ENCODE data around the gene QSOX2. TPM values are rescaled to one million over a fixed set of nuclear protein-coding genes. Genes with fewer than 3 reads are reported as not detected.

QSOX2 gene
- total RNA-seq, 1 experiment from 2014 or later = 20.5 TPM

- TF ChIP-seq CTCF (IDR thresholded peaks at IDR 0.05; ENCODE audit: unreplicated experiment) = no peak
- H3K27ac Mint-ChIP-seq (ENCODE audit: unreplicated experiment) = no peak overlapping the region
- intact Hi-C loops (cut with micrococcal nuclease; ENCODE audit: unreplicated experiment) = no loop called here
- CTCF ChIA-PET = no interaction called here
- no peak overlapping the region for H3K4me3 Mint-ChIP-seq (ENCODE audit: low read depth, unreplicated experiment)
- H3K36me3 Mint-ChIP-seq (ENCODE audit: insufficient read depth, unreplicated experiment) = peaks cover 12% of the 10 kb centered on the region
- DNase-seq = no peak
- peaks cover 12% of the 10 kb centered on the region for H3K4me1 Mint-ChIP-seq (ENCODE audit: low read depth, unreplicated experiment)
- no peaks in the 10 kb centered on the region for H3K27me3 Mint-ChIP-seq (ENCODE audit: unreplicated experiment)
- no TSS peak for BruUV-seq (replicated peaks)
- H3K9me3 Mint-ChIP-seq (ENCODE audit: low read depth, unreplicated experiment) = no peaks in the 10 kb centered on the region
These were observed 15.2 kb downstream of the QSOX2 start for GRCh38 chr9:136230365-136230764.

DNA sequence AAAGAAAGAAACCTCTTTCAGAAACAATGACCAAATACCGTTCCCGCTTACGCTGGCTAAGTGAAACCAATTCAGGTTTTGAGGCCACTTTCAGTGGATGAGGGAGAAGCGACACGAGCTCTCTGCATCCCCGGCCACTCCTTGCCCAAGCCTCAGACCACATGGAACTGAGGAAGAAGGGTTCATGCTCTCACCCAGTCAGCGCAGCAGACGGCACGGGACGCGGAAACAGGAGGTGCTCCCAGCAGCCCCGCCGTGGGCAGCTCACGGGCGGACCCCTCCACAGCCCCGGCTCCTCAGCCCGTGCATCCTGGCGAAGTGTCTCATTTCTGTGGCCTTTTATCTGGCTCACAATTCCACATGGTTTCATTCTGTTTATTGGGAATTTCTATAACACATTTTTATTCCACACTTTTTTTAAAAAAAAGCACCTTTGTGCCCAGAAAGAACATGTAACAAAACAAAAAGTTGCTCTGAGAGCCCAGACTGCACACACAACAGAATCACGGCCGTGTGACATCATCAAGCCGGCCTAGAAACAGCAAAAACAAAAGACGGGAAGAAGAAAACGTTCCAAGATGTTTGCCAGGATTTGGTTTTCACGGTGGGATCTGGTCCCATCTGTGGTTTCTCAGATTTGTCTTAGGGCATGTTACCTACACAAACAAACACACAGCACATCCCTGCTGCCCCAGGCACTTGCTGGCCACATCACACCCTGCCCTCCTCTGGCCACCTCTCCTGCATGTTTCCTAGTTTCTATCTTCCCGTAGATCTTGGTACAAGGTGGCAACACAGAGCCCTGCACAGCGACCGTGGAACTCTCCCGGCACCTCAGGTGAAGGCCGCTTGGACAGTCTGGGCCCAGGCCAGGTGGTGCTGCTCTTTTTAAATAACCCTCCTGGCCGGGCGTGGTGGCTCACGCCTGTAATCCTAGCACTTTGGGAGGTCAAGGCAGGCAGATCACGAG lies 16.2 kb downstream of the QSOX2 start:
- CTCF ChIA-PET = no interaction called here
- BruUV-seq (replicated peaks) = no TSS peak
- intact Hi-C loops (cut with micrococcal nuclease; ENCODE audit: unreplicated experiment) = no loop called here
- H3K36me3 Mint-ChIP-seq (ENCODE audit: insufficient read depth, unreplicated experiment) = peaks cover 8% of the 10 kb centered on the region
- H3K9me3 Mint-ChIP-seq (ENCODE audit: low read depth, unreplicated experiment) = no peaks in the 10 kb centered on the region
- no peak for TF ChIP-seq CTCF (IDR thresholded peaks at IDR 0.05; ENCODE audit: unreplicated experiment)
- no peak overlapping the region for H3K4me3 Mint-ChIP-seq (ENCODE audit: low read depth, unreplicated experiment)
- no peaks in the 10 kb centered on the region for H3K27me3 Mint-ChIP-seq (ENCODE audit: unreplicated experiment)
- peak overlapping the region; percentile 88 for H3K27ac Mint-ChIP-seq (ENCODE audit: unreplicated experiment)
- H3K4me1 Mint-ChIP-seq (ENCODE audit: low read depth, unreplicated experiment) = peaks cover 12% of the 10 kb centered on the region
- no peak for DNase-seq

DNA sequence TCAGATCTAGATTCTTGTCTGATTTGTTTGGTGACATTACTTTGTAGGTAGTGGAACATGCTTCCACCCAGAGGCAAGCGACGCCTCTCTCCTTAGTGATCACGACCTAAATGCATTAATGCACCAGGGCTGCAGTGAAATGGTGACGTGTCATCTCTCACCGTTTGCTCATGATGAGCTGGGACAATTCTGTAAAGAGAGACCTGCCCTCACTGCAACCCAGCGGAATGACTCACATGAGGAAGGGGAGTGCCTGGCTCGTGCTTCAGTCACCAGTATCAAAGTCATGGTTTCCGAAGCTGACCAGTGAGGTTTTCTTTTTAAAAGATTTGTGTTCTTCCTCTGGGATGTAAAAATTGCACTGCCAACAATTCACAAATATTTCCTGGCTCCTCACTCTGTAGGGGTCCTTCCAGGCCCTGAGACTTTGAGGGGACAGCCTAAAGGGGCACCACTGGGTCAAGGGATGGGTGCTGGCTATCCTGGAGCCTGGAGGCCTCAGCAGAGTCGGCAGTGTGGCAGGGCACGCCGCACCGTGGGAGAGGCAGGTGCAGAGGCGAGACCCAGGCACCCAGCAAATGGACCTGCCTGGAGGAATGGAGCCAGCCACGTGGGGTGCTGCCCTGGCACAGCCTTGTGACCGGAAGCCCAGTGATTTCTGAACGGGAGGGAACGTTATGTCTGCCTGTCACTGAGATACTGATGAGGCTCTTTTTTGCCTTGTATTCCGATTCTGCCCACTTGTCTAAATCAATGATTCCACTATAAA lies 17.3 kb downstream of the QSOX2 start:
- DNase-seq = peak; percentile 53
- no TSS peak for BruUV-seq (replicated peaks)
- Mint-ChIP-seq H3K36me3 (ENCODE audit: insufficient read depth, unreplicated experiment) (peaks cover 8% of the 10 kb centered on the region), H3K9me3 (ENCODE audit: low read depth, unreplicated experiment) (no peaks in the 10 kb centered on the region), H3K27me3 (ENCODE audit: unreplicated experiment) (no peaks in the 10 kb centered on the region), H3K27ac (ENCODE audit: unreplicated experiment) (peak overlapping the region; percentile 88), H3K4me3 (ENCODE audit: low read depth, unreplicated experiment) (peak overlapping the region; percentile 12), H3K4me1 (ENCODE audit: low read depth, unreplicated experiment) (peaks cover 12% of the 10 kb centered on the region)
- CTCF ChIA-PET = interaction anchor here (0.7 kb wide), 1 partner anchor 30 kb away, joined by 3 read pairs; no protein-coding TSS in a partner anchor
- intact Hi-C loops (cut with micrococcal nuclease; ENCODE audit: unreplicated experiment) = no loop called here
- TF ChIP-seq CTCF (IDR thresholded peaks at IDR 0.05; ENCODE audit: unreplicated experiment) = no peak

GRCh38 chr9:136226680-136227407 lies 18.8 kb downstream of the QSOX2 start:
- CTCF ChIA-PET = no interaction called here
- H3K36me3 Mint-ChIP-seq (ENCODE audit: insufficient read depth, unreplicated experiment) = peaks cover 8% of the 10 kb centered on the region
- H3K27ac Mint-ChIP-seq (ENCODE audit: unreplicated experiment) = no peak overlapping the region
- no TSS peak for BruUV-seq (replicated peaks)
- H3K9me3 Mint-ChIP-seq (ENCODE audit: low read depth, unreplicated experiment) = no peaks in the 10 kb centered on the region
- no peak for TF ChIP-seq CTCF (IDR thresholded peaks at IDR 0.05; ENCODE audit: unreplicated experiment)
- peaks cover 12% of the 10 kb centered on the region for H3K4me1 Mint-ChIP-seq (ENCODE audit: low read depth, unreplicated experiment)
- intact Hi-C loops (cut with micrococcal nuclease; ENCODE audit: unreplicated experiment) = no loop called here
- H3K27me3 Mint-ChIP-seq (ENCODE audit: unreplicated experiment) = no peaks in the 10 kb centered on the region
- DNase-seq = no peak
- no peak overlapping the region for H3K4me3 Mint-ChIP-seq (ENCODE audit: low read depth, unreplicated experiment)

Measured in Calu3 (cell line).